NCI-H524 treated with DMSO at 0.1 percent for 48 hours (cell line): Measurements from ENCODE around the gene CRISP1.
"Not testable (repeated sequence)": the region's sequence is repeated elsewhere in the genome, so short reads cannot be mapped to it uniquely, and the experiment has no call there.

Experiments
- DNase-seq: peaks from one replicate; lab custom pipeline; 2025; lab: John Stamatoyannopoulos, UW

Gene CRISP1, protein sequence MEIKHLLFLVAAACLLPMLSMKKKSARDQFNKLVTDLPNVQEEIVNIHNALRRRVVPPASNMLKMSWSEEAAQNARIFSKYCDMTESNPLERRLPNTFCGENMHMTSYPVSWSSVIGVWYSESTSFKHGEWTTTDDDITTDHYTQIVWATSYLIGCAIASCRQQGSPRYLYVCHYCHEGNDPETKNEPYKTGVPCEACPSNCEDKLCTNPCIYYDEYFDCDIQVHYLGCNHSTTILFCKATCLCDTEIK

GRCh38 chr6:49866485-49866943 lies at the start of gene CRISP1:
Gene CRISP1, minus strand, starts transcription at chr6:49866535. Its CDS starts 9,135 bp downstream, at chr6:49857400.
- DNase-seq = no peak

GRCh38 chr6:49915035-49915434 lies 48.7 kb upstream of the CRISP1 start:
- no peak for DNase-seq

GRCh38 chr6:49913636-49914375 lies 47.5 kb upstream of the CRISP1 start:
- no peak for DNase-seq

GRCh38 chr6:49912196-49912595 lies 45.9 kb upstream of the CRISP1 start:
- DNase-seq = no peak

DNA sequence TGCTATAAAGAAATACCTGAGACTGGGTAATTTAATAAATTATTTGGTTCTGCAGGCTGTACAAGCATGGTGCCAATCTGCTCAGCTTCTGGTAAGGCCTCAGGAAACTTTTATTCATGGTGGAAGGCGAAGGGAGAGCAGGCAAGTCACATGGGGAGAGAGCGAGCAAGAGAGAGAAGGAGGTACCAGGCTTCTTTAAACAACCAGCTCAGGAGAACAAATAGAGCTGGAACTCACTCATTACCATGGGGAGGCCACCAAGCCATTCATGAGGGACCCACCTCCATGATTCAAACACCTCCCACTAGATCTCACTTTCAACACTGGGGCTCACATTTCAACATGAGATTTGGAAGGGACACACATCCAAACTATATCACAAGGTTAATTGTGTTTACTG lies 44.9 kb upstream of the CRISP1 start:
- DNase-seq = no peak

DNA sequence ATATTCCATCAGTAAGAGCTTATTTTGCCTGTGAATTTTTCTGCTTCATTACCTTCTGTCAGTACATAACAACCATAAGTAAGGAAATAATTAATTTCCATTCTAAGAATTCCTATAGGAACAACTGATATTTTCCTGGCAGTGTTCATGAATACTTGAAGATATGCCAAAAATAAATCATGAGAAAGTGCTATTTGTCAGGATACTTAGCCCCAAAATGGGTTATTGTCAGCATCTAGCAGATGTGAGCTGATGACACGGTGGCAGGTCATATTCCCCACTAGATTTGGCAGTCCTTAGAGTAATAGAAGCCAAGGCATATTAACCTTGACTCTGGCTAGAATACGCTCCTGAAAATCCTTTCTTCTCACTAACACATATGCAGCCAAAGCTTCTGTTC lies 43.2 kb upstream of the CRISP1 start:
- no peak for DNase-seq

GRCh38 chr6:49906526-49906925 lies 40.2 kb upstream of the CRISP1 start:
- DNase-seq = peak; percentile 48

- no peak for DNase-seq
These were observed 39.0 kb upstream of the CRISP1 start for GRCh38 chr6:49905296-49905695.

DNA sequence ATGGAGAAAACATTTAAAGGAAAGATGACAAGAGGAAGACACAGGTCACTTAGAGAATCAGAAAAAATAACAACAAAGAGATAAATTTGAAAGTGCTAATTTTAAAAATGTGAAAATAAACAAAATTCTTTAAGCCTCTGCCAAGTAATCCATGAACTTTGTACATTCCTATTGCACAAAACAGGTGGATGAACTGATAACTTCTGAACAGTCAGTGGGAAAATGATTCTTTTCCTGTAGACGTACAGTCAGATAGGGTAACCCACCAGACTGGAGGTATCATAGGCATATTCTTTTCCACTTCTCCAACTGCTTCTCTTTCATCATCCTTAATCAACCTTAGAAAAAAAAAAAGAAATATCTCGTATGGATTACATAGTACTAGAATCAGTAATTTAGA lies 36.5 kb upstream of the CRISP1 start:
- DNase-seq = no peak

GRCh38 chr6:49898904-49899566 lies 32.7 kb upstream of the CRISP1 start:
- DNase-seq = no peak

DNA sequence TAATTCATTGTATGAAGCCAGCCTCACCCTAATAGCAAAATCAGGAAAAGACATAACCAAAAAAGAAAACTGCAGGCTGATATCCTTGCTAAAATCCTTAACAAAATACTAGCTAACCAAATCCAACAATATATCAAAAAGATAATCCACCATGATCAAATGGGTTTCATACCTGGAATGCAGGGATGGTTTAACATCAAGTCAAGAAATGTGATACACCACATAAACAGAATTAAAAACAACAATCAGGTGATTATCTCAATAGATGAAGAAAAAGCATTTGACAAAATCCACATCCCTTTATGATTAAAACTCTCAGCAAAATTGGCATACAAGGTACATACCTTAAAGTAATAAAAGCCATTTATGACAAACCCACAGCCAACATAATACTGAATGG lies 29.2 kb upstream of the CRISP1 start:
- not testable (repeated sequence) for DNase-seq

DNA sequence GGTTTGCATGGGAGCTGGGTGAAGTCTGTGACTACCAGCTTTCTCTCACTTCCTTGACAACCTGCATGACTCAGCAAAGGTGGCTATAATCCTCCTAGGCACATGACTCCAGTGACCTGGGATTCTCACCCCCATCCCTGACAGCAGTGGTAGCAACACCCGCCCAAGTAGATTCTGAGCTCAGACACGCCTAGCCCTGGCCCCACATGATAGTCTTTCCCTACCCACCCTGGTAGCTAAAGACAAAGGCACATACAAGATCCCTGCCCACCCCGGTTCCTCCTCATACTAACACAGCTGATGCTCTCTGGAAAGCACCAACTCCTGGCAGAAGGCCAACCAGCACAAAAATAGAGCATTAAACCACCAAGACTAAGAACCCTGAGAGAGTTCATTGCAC lies 25.9 kb upstream of the CRISP1 start:
- no peak for DNase-seq

DNA sequence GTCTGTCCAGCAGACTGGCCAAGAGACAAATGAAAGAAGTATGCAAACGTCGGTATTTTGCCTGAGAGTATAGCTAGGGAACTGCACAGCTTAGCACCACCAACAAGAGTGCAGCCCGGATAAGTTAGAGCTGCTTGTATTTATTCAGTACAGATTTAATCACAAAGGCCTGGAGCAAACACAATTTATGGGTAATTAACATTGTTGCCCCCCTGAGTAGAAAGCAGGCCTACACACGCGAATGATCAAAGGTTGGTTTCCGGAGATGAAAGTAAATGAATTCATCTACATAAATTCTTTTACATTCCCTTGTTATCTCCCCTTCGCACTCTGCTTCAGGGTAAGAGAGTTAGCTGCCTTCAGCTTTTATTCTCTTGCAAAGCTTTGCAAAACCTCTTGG lies 24.7 kb upstream of the CRISP1 start:
- no peak for DNase-seq

GRCh38 chr6:49888742-49889431 lies 22.6 kb upstream of the CRISP1 start:
- no peak for DNase-seq

- DNase-seq = no peak
These were observed 2.7 kb upstream of the CRISP1 start for GRCh38 chr6:49868951-49869529.

GRCh38 chr6:49856282-49856681 lies 10.1 kb downstream of the CRISP1 start:
- DNase-seq = no peak

DNA sequence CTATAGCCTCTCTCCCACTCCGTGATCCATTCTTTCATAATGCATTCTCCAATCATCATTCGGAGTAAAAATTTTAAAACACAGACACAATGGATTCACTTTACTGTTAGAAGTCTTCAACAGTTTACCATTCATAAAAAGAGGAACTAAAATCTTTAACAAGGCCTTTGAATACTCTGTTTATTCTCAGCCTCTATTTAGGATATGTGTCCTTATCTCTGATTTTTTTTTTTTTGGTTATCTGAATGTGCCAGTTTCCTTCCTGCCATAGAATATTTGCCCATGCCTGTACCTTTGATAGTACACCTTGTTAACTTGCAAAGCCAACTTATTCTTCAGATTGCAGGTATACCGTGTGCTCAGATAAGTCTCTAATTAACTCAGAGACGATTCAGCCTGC lies 11.1 kb downstream of the CRISP1 start:
- no peak for DNase-seq

- no peak for DNase-seq
These were observed 13.4 kb downstream of the CRISP1 start for GRCh38 chr6:49852975-49853374.

- DNase-seq = no peak
These were observed 17.0 kb downstream of the CRISP1 start for GRCh38 chr6:49849213-49849907.

DNA sequence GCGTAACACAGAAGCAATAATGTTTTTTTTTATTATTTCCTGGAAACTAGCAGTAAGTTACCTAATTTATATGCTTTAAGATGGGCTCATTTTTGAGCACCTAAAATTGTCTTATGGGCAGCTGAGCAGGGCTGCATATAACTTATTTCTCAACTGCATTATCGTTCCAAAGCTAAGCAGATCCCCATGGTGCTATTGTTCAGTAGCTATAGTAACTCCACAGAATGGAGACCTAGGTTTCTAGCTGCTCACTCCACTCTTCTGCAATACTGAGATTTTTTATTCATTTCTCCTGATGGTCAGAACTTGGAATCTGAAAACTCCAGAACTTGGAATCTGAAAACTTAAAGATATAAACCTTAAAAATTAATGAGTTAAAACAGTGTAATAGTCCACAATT lies 18.7 kb downstream of the CRISP1 start:
- DNase-seq = no peak

DNA sequence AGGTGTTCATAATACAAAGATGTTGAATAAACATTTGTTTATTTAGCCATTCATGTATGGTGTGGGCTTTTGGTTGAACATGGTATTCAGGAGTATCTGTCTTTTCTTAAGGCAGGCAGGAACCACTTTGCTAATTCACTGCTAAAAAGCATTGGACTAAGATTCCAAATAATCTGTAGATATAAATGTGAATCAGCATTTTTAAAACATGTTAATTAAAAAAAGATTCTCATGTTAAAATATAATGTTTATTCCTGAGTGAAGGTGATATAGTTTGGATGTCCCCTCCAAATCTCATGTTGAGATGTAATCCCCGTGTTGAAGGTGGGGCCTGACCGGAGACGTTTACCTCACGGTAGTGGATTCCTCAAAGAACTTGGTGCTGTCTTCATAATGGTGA lies 19.3 kb downstream of the CRISP1 start:
- no peak for DNase-seq

- no peak for DNase-seq
These were observed 24.9 kb downstream of the CRISP1 start for GRCh38 chr6:49841424-49841823.
